A172 (cell line): ENCODE measurements around the gene GNG13. TPM values are rescaled to one million over a fixed set of nuclear protein-coding genes. Genes with fewer than 3 reads are reported as not detected.
"Not testable (repeated sequence)": the region's sequence is repeated elsewhere in the genome, so short reads cannot be mapped to it uniquely, and the experiment has no call there.

Experiments used
- DNase-seq: peaks from one replicate; pipeline ENCODE4 v3.0.0-alpha.2; 2015; ENCODE audit warnings: low spot score
- total RNA-seq: library from RNA; depleted of rRNA; stranded (reverse); fragments of >200 nt; shearing (Covaris generic); gene quantifications from 2 replicates; pipeline ENCODE4 v1.2.3, GENCODE V29; 2014; rRNA removed

The GNG13 gene
- total RNA-seq, 1 experiment from 2014 or later: not detected

DNA sequence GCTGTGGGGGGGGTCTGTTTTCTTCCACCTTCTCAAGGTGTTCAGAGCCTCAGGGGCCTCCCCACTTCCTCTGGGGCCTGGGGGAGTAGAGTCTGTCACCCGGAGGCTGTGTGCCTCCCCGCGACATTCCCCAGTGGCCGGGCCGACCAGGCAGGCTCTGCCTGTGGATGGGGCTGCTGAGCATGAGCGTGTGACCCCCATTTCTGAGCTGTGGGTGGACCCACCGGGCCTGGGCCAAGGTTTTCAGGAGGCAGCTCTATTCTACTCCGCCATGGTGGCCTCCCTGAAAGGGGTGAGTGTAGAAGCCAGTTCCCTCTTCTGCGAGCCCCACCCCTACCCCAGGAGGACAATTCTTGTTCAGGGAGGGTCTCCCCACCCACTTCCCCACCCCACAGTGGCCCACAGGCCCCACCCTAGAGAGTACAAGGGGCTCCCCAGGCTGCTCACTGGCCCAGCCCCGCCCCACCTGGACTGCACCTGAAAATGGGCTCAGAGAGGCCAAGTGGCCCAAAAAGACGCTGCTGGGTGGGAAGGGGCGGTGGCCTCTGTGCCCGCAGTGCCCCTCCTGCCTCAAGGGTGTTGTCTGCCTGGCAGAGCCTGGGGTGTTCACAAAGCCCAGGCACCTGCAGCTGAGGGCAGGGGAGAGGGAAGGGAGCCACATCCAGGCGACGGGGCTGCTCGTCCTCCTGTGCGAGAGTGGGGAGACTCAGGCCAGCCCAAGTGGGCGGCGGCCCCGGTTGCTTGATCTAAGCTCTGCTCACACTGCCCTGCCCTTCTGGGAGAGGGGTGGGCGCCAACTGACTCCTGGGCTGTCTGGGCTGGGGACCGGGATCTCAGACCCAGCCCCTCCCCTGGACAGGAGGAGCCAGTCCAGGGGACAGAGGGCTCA lies 38.7 kb downstream of the GNG13 start:
- no peak for DNase-seq

DNA sequence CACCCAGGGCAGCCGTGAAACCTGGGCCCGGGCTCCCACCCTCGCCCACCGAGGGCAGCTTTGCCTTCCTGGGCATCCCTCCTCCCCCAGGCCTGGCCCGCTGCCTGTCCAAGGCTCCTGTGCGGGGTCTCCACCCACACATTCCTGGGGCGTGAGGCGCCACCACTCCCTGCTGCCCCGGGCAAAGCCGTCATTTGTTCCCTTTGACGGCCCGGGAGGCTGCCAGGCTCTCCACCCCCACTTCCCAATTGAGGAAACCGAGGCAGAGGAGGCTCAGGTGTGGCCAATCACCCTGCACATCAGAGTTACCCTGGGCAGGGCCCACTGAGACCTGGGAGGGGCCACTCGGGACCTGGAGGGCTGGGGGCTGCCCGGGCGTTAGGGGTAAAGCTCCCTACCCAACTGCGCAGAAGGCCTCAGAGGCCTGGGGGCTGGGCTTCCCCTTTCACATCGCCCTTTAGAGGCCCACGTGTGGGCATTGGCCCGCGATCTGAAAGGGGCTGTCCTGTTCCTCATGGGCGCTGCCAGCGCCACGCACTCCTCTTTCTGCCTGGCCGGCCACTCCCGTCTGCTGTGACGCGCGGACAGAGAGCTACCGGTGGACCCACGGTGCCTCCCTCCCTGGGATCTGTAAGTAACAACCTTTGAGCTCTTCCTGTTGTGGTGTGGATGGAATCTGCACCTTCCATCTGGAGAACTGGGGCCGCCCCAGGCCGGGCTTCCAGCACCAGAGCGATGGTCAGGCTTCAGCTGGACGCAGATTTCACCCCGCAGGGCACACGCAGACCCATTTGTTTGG lies 39.8 kb downstream of the GNG13 start, which contains the start of gene MSLN:
Gene MSLN (plus strand): TSS at position 190 of the 799 bp plus-strand sequence. CDS start 1,947 bp downstream, outside the sequence.
- peak; percentile 64 for DNase-seq

GRCh38 chr16:760065-760464 lies 40.5 kb downstream of the GNG13 start:
- DNase-seq: no peak

GRCh38 chr16:759110-759910 lies 41.2 kb downstream of the GNG13 start:
- DNase-seq: no peak

GRCh38 chr16:756428-756827 lies 44.1 kb downstream of the GNG13 start:
- no peak for DNase-seq

DNA sequence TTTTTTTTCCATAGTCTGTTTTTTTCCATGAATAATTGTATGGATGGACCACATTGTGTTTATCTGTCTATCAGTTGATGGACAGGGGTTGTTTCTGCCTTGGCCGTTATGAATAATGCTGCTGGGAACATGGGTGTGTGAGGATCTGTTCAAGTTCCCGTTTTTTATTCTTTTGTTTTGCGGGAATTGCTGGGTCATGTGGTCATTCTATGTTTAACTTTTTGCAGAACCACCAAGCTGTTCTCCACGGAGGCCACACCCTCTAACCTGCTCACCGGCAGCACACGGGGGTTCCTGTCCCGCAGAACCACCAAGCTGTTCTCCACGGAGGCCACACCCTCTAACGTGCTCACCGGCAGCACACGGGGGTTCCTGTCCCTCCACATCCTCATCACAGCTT lies 45.9 kb downstream of the GNG13 start:
- DNase-seq: no peak

DNA sequence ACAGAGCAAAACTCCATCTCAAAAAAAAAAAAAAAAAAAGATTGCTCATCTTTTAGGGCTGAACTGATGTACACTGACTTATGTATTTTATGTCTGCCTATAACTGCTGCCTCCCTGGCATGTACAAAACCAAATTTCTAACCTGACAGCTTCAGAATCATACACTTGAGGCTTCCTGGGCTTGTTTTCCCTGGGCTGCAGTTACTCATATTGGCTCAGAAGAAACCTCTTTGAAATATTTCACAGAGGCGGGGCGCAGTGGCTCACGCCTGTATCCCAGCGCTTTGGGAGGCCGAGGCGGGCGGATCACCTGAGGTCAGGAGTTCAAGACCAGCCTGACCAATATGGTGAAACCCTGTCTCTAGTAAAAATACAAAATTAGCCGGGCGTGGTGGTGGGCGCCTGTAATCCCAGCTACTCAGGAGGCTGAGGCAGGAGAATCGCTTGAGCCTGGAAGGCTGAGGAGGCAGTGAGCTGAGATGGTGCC lies 46.4 kb downstream of the GNG13 start:
- not testable (repeated sequence) for DNase-seq

- DNase-seq: no peak
Observed at GRCh38 chr16:752007-752312, 48.6 kb downstream of the GNG13 start.

DNA sequence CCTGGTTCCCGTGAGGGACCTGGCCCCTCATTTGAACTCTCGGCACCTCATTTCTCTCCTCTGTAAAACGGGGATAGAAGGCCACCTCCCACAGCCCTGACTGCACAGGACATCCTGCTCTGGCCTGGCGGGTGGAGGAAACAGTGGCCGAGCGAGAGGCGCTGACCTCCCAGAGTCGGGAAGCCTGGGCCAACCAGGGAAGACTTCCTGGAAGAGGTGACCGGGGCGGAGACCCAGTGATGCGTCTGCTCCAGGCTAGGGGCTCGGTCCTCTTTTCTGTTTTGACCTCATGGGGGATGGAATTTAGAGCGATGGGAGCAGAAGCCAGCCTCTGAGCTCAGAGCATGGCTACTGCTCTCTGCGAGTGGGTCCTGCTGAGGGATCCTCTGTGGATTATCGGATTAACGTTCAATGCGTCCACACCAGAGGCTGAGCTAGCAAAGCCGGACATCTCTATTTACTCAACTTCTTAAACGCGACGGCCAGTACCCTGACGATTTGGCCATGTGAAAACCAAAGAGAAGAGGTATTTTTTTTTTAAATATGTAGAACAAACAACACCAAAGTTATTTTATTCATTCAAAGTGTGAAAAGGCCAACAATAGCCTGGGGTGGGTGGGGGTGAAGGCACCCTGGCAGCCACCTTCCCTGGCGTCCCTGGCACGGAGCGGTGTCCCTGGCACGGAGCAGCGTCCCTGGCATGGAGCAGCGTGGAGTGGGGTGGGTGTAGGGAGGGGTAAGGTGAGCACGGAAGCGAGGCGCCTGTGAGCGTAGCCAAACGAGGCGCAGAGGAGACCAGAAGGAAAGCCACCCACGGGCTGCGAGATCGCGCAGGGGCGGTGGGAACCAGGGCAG lies 49.2 kb downstream of the GNG13 start:
- DNase-seq: no peak

- DNase-seq: no peak
Observed at GRCh38 chr16:750485-750884, 50.0 kb downstream of the GNG13 start.

- no peak for DNase-seq
Observed at GRCh38 chr16:749010-749409, 51.5 kb downstream of the GNG13 start.

Other genes starting within 250 kb of the GNG13 start
- not detected in 2 replicates for gene PRR35, start 240.3 kb downstream of the GNG13 start, total RNA-seq
- gene NHLRC4, start 233.7 kb downstream of the GNG13 start, total RNA-seq: 0.34 TPM in 1 of 2 replicates, not detected in the other
- gene PIGQ, start 230.8 kb downstream of the GNG13 start, total RNA-seq: 76.5 and 77.1 TPM in 2 replicates
- gene RAB40C, start 210.7 kb downstream of the GNG13 start, total RNA-seq: 16.8 and 20.2 TPM in 2 replicates
- gene WFIKKN1, start 169.7 kb downstream of the GNG13 start, total RNA-seq: 0.24 TPM in 1 of 2 replicates, not detected in the other
- gene METTL26, start 164.4 kb downstream of the GNG13 start, total RNA-seq: 126 and 150 TPM in 2 replicates
- gene MCRIP2, start 158.9 kb downstream of the GNG13 start, total RNA-seq: 27.8 and 36.1 TPM in 2 replicates
- 17.1 and 28.7 TPM in 2 replicates for gene WDR90, start 151.4 kb downstream of the GNG13 start, total RNA-seq
- gene RHOT2, start 132.6 kb downstream of the GNG13 start, total RNA-seq: 38.5 and 41.2 TPM in 2 replicates
- gene RHBDL1, start 125.1 kb downstream of the GNG13 start, total RNA-seq: 2.2 and 2.8 TPM in 2 replicates
- gene STUB1, start 120.3 kb downstream of the GNG13 start, total RNA-seq: 227 and 249 TPM in 2 replicates
- gene JMJD8, start 116.4 kb downstream of the GNG13 start, total RNA-seq: 1.6 and 3.4 TPM in 2 replicates
- gene WDR24, start 110.3 kb downstream of the GNG13 start, total RNA-seq: 2.9 and 3.1 TPM in 2 replicates
- 9.9 and 10.0 TPM in 2 replicates for gene FBXL16, start 94.9 kb downstream of the GNG13 start, total RNA-seq
- gene METRN, start 85.6 kb downstream of the GNG13 start, total RNA-seq: 71.9 and 87.2 TPM in 2 replicates
- 83.8 and 94.2 TPM in 2 replicates for gene ANTKMT, start 79.6 kb downstream of the GNG13 start, total RNA-seq
- 2.1 and 4.0 TPM in 2 replicates for gene CCDC78, start 74.3 kb downstream of the GNG13 start, total RNA-seq
- 15.0 and 25.3 TPM in 2 replicates for gene HAGHL, start 73.6 kb downstream of the GNG13 start, total RNA-seq
- 45.1 and 47.5 TPM in 2 replicates for gene CIAO3, start 59.7 kb downstream of the GNG13 start, total RNA-seq
- 6.5 and 7.6 TPM in 2 replicates for gene MSLN, start 40.0 kb downstream of the GNG13 start, total RNA-seq
- 58.3 and 70.0 TPM in 2 replicates for gene RPUSD1, start 12.4 kb downstream of the GNG13 start, total RNA-seq
- 36.9 and 44.2 TPM in 2 replicates for gene CHTF18, start 12.1 kb downstream of the GNG13 start, total RNA-seq
- gene LMF1, start 170.2 kb upstream of the GNG13 start, total RNA-seq: 14.1 and 25.1 TPM in 2 replicates
- gene SOX8, start 181.0 kb upstream of the GNG13 start, total RNA-seq: 0.07 and 0.14 TPM in 2 replicates